Fibroblast of skin of left quadriceps (primary cell): ENCODE data around the gene GPR78.
"Not testable (repeated sequence)": the region's sequence is repeated elsewhere in the genome, so short reads cannot be mapped to it uniquely, and the experiment has no call there.

Experiments
- DNase-seq, 2 experiments: peaks; one replicate each; pipeline ENCODE4 v3.0.0-alpha.2; 2013; ENCODE audit warnings: low read depth in 2 of 2

Gene GPR78

DNA sequence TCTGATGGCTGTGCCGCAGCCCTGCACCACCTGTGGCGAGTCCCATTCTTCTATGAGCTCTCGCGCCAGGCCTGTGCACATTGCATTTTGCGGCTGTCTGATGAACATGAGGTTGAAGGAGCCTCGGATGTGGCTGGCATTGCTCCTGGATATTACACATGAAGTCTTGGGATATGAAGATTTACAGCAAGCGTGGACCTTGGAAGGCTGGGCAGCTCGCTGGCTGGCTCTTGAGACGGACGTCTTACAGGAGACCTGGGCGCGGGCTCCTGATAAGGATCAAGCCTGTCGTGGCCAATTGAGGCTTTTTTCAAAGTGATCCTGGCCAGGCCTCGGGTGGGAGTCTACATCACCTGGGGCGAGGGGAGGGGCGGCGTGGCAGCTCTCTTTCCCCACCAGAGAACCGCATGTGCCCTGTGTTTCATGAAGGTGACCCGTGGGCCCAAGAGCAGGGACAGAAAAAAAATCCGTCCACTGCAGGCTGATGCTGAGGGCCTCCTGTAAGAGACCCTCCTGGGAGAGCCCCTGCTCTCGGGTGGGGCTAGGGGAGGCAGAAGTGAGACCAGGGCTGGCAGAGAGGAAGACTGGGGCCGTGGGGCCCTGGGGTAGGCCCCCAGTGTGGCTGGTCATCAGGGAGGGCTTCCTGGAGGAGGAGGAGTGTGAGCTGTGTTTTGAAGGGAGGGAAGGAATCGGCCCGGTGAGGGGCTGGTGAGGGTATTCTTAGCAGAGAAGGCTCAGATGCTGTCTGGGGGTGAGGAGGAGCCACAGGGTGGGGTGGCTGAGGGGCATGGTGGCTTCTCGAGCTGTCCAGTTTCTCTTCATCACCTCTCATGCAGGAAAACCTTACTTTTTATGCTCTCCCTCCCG lies 36.0 kb downstream of the GPR78 start:
- DNase-seq = no peak

GRCh38 chr4:8616831-8617230 lies 36.6 kb downstream of the GPR78 start:
- no peak for DNase-seq

DNA sequence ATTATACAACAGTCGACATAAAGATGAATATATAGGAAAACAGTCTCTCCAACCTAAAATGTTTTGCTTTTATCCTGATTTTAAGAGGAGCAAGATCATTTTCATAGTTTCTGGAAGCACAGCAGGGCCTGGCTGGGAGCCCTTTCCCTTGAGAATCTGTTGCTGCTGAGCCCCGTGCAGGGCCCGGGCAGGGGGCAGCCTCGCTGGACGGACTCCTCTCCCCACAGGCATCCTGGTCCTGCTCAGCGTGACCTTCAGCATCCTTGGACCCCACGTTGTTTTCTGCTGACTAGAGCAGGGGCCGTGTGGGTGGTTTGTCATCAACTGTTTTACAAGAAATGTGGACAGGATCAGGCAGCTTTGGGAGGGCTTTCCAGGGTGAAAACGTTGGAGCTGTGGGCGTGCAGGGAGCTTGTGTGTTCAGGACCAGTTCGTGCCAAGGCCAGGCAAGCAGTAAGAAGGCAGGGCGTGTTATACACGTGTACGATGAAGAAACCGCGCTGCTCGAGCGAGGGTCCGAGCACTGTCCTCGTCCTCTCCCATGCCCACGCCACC lies 37.4 kb downstream of the GPR78 start:
- DNase-seq = no peak

- DNase-seq = no peak
Observed at GRCh38 chr4:8618421-8618820, 38.2 kb downstream of the GPR78 start.

DNA sequence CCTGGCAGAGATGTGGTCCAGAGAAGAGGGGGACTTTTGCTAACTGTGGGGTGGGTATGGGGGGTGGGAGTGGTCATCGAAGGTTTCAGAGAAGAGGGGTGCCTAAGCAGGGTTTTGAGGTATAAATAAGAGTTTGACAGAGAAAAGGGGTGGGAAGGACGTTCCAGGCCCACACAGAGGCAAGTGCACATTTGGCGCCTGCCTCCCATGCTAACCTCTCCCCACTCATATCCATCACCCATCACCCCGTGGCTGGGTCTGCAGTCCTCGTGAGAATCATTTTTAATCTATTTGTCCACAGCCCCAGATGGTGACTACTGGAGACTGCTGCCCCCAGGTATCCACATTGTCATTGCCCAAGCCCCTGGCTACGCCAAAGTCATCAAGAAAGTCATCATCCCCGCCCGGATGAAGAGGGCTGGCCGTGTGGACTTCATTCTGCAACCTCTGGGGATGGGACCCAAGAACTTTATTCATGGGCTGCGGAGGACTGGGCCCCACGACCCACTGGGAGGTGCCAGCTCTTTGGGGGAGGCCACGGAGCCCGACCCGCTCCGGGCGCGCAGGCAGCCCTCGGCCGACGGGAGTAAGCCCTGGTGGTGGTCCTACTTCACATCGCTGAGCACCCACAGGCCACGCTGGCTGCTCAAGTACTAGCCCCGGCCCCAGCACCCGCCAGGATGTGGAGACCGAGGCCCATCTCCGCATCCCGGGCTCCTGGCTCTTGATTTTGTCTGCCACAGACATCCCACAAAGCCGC lies 38.9 kb downstream of the GPR78 start:
- no peak for DNase-seq

GRCh38 chr4:8621135-8621534 lies 40.9 kb downstream of the GPR78 start:
- DNase-seq = not testable (repeated sequence)

GRCh38 chr4:8624601-8625272 lies 44.5 kb downstream of the GPR78 start:
- not testable (repeated sequence) for DNase-seq

DNA sequence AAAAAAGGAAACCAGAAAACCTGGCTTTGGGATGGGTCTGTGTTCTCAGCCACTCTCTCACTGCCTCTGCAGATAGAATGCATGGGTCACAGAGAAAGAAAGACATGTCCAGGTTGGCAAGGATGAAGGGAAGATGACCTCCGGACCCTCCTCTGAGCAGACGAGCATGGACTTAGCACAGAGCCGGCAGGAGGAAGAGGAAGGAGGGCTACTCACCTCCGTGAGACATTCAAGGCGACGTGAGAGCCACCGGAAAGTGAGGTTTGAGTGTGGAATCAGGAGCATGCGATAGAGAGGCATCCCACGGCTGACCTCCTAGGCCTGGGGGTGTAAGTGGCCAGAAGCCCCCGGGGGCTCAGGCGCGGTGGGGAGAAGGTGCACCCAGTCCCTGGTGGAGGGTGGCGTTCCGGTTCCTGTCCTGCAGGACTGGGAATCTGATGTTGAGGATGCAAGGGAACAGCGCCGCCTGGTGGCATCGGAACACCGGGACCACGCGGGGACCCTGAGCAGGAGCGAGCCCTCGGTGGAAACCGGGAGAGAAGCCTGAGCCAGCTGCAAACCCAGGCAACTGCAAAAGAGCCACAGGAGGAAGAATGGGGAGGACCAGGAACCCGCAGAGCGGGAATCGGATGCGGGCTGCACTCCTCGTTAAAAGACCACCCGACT lies 50.2 kb downstream of the GPR78 start:
- DNase-seq = not testable (repeated sequence)

GRCh38 chr4:8631896-8632295 lies 51.7 kb downstream of the GPR78 start:
- DNase-seq = not testable (repeated sequence)

GRCh38 chr4:8634773-8635172 lies 54.6 kb downstream of the GPR78 start:
- not testable (repeated sequence) for DNase-seq

GRCh38 chr4:8635897-8636554 lies 55.8 kb downstream of the GPR78 start:
- DNase-seq = not testable (repeated sequence)
